Measurements from ENCODE around the gene BAG3.

Gene BAG3

GRCh38 chr10:119640384-119640783, 10.8 kb upstream of the BAG3 start:
- H3K27me3 ChIP-seq = no peaks in the 10 kb centered on the region
- H3K9ac ChIP-seq = no peak overlapping the region
- TF ChIP-seq Cebpa-rat (IDR thresholded peaks at IDR 0.05) = no peak
- peaks cover 16% of the 10 kb centered on the region for H3K9me3 ChIP-seq
- H3K27ac ChIP-seq = no peak overlapping the region
- H4K20me1 ChIP-seq = no peaks in the 10 kb centered on the region
- H3K4me3 ChIP-seq = no peak overlapping the region
- no peaks in the 10 kb centered on the region for H3K4me1 ChIP-seq
- H3K36me3 ChIP-seq = no peaks in the 10 kb centered on the region
- H3K4me2 ChIP-seq = no peak overlapping the region

- Histone ChIP-seq H3K9me3 (peaks cover 19% of the 10 kb centered on the region), H3K27ac (no peak overlapping the region), H3K9ac (no peak overlapping the region), H4K20me1 (no peaks in the 10 kb centered on the region), H3K27me3 (no peaks in the 10 kb centered on the region), H3K36me3 (no peaks in the 10 kb centered on the region), H3K4me1 (no peaks in the 10 kb centered on the region), H3K4me3 (no peak overlapping the region), H3K4me2 (no peak overlapping the region)
- TF ChIP-seq Cebpa-rat (IDR thresholded peaks at IDR 0.05) = no peak
Observed at GRCh38 chr10:119640875-119641526, 10.2 kb upstream of the BAG3 start.

- H3K4me2 ChIP-seq = no peak overlapping the region
- no peaks in the 10 kb centered on the region for H3K36me3 ChIP-seq
- H3K9me3 ChIP-seq = peaks cover 19% of the 10 kb centered on the region
- no peak overlapping the region for H3K27ac ChIP-seq
- no peaks in the 10 kb centered on the region for H3K27me3 ChIP-seq
- H3K9ac ChIP-seq = no peak overlapping the region
- H4K20me1 ChIP-seq = no peaks in the 10 kb centered on the region
- no peaks in the 10 kb centered on the region for H3K4me1 ChIP-seq
- no peak for TF ChIP-seq Cebpa-rat (IDR thresholded peaks at IDR 0.05)
- H3K4me3 ChIP-seq = no peak overlapping the region
Observed at GRCh38 chr10:119642556-119643111, 8.5 kb upstream of the BAG3 start.

GRCh38 chr10:119643306-119644204, 7.6 kb upstream of the BAG3 start:
- no peaks in the 10 kb centered on the region for H3K27me3 ChIP-seq
- no peaks in the 10 kb centered on the region for H3K36me3 ChIP-seq
- no peak overlapping the region for H3K4me3 ChIP-seq
- no peaks in the 10 kb centered on the region for H4K20me1 ChIP-seq
- H3K4me2 ChIP-seq = no peak overlapping the region
- H3K27ac ChIP-seq = no peak overlapping the region
- no peak for TF ChIP-seq Cebpa-rat (IDR thresholded peaks at IDR 0.05)
- no peak overlapping the region for H3K9ac ChIP-seq
- peaks cover 19% of the 10 kb centered on the region for H3K9me3 ChIP-seq
- no peaks in the 10 kb centered on the region for H3K4me1 ChIP-seq

- Histone ChIP-seq H3K27ac (no peak overlapping the region), H3K4me3 (no peak overlapping the region), H3K4me1 (no peaks in the 10 kb centered on the region), H3K9me3 (peaks cover 19% of the 10 kb centered on the region), H3K36me3 (no peaks in the 10 kb centered on the region), H3K4me2 (no peak overlapping the region), H3K9ac (no peak overlapping the region), H4K20me1 (no peaks in the 10 kb centered on the region), H3K27me3 (no peaks in the 10 kb centered on the region)
- no peak for TF ChIP-seq Cebpa-rat (IDR thresholded peaks at IDR 0.05)
Observed at GRCh38 chr10:119644205-119644814, 6.9 kb upstream of the BAG3 start.

GRCh38 chr10:119644994-119645393, 6.2 kb upstream of the BAG3 start:
- no peaks in the 10 kb centered on the region for H4K20me1 ChIP-seq
- no peak overlapping the region for H3K27ac ChIP-seq
- H3K4me3 ChIP-seq = no peak overlapping the region
- peaks cover 19% of the 10 kb centered on the region for H3K9me3 ChIP-seq
- no peaks in the 10 kb centered on the region for H3K27me3 ChIP-seq
- TF ChIP-seq Cebpa-rat (IDR thresholded peaks at IDR 0.05) = no peak
- H3K4me2 ChIP-seq = no peak overlapping the region
- H3K4me1 ChIP-seq = peaks cover under 1% of the 10 kb centered on the region; the same call in 1 of the 2 replicates
- H3K36me3 ChIP-seq = no peaks in the 10 kb centered on the region
- no peak overlapping the region for H3K9ac ChIP-seq

GRCh38 chr10:119650062-119650461, 1.1 kb upstream of the BAG3 start:
- Histone ChIP-seq H3K36me3 (no peaks in the 10 kb centered on the region), H3K27ac (no peak overlapping the region), H3K9me3 (peaks cover 7% of the 10 kb centered on the region), H3K4me2 (peak overlapping the region; percentile 62), H4K20me1 (peaks cover 14% of the 10 kb centered on the region; the same call in 1 of the 2 replicates), H3K4me3 (no peak overlapping the region), H3K4me1 (peaks cover 31% of the 10 kb centered on the region), H3K9ac (no peak overlapping the region), H3K27me3 (no peaks in the 10 kb centered on the region)
- no peak for TF ChIP-seq Cebpa-rat (IDR thresholded peaks at IDR 0.05)

GRCh38 chr10:119651514-119652360, 557 bp downstream of the BAG3 start:
- H3K4me1 ChIP-seq = peaks cover 48% of the 10 kb centered on the region
- H3K9me3 ChIP-seq = no peaks in the 10 kb centered on the region
- H3K9ac ChIP-seq = peak overlapping the region; percentile 91
- H3K27me3 ChIP-seq = no peaks in the 10 kb centered on the region
- H3K27ac ChIP-seq = peak overlapping the region; percentile 90
- 0 out of 2 replicates have a peak, but pooled peaks cover 10% of the 10 kb centered on the region for H3K36me3 ChIP-seq
- H3K4me3 ChIP-seq = peak overlapping the region; percentile 97
- no peak for TF ChIP-seq Cebpa-rat (IDR thresholded peaks at IDR 0.05)
- H3K4me2 ChIP-seq = peak overlapping the region; percentile 90
- peaks cover 14% of the 10 kb centered on the region; the same call in 1 of the 2 replicates for H4K20me1 ChIP-seq

GRCh38 chr10:119652361-119652730, 1.2 kb downstream of the BAG3 start:
- Histone ChIP-seq H3K27ac (peak overlapping the region; percentile 90), H4K20me1 (peaks cover 17% of the 10 kb centered on the region; the same call in 1 of the 2 replicates), H3K4me1 (peaks cover 54% of the 10 kb centered on the region), H3K27me3 (no peaks in the 10 kb centered on the region), H3K4me2 (peak overlapping the region; percentile 90), H3K9me3 (no peaks in the 10 kb centered on the region), H3K36me3 (0 out of 2 replicates have a peak, but pooled peaks cover 15% of the 10 kb centered on the region), H3K9ac (peak overlapping the region; percentile 91), H3K4me3 (peak overlapping the region; percentile 97)
- no peak for TF ChIP-seq Cebpa-rat (IDR thresholded peaks at IDR 0.05)
